Esophagus muscularis mucosa (tissue), 4 donors: ENCODE measurements around the gene SLC8B1. TPM values are rescaled to one million over a fixed set of nuclear protein-coding genes. Genes with fewer than 3 reads are reported as not detected.

ENCODE experiments used
- DNase-seq: peaks from one replicate; pipeline ENCODE4 v3.0.0-alpha.2; 2017; ENCODE audit errors: extremely low spot score
- H3K27ac ChIP-seq, 4 donors: fragments of 200-600 bp; sonication (generic); replicated peaks in 1 of 4; 1 replicate in 3 of 4; 2 replicates in 1 of 4; pipeline ENCODE4 v1.5.1; 2016 to 2019; ENCODE audit warnings: mild to moderate bottlenecking in 1 of 4
- H3K27me3 ChIP-seq, 4 donors: fragments of 200-600 bp; sonication (generic); one replicate each; pipeline versions ENCODE4 v1.5.1 to v1.6.0; 2016 to 2019
- H3K36me3 ChIP-seq, 4 donors: fragments of 200-600 bp; sonication (generic); one replicate each; pipeline ENCODE4 v1.5.1; 2016 to 2019
- H3K4me1 ChIP-seq, 4 donors: fragments of 200-600 bp; sonication (generic); one replicate each; pipeline ENCODE4 v1.5.1; 2016 to 2019
- H3K4me3 ChIP-seq, 4 donors: fragments of 200-600 bp; sonication (generic); 1 replicate in 2 of 4; 2 replicates in 2 of 4; pipeline ENCODE4 v1.5.1; 2016 to 2019; ENCODE audit warnings: mild to moderate bottlenecking in 4 of 4, moderate library complexity in 1 of 4
- H3K9me3 ChIP-seq, 4 donors: fragments of 200-600 bp; sonication (generic); 1 replicate in 3 of 4; 2 replicates in 1 of 4; pipeline ENCODE4 v1.5.1; 2016 to 2019
- EP300 ChIP-seq: sonication (generic); formaldehyde crosslinking; IDR thresholded peaks from one replicate; pipeline ENCODE4 v1.6.1; 2017; ENCODE audit warnings: antibody characterized with exemption
- POLR2A ChIP-seq: fragments of 450-650 bp; IDR thresholded peaks from one replicate; pipeline ENCODE4 v1.6.1; 2017; ENCODE audit warnings: antibody characterized with exemption, moderate library complexity, mild to moderate bottlenecking, low read depth
- POLR2AphosphoS5 ChIP-seq, 2 donors: sonication (generic); formaldehyde crosslinking; IDR thresholded peaks; one replicate each; pipeline ENCODE4 v1.6.1; 2017; ENCODE audit warnings: antibody characterized with exemption in 2 of 2
- WGBS: methylation state at CpG from one replicate; pipeline ENCODE4 v1.1.5; 2018; 5-methylcytosine and 5-hydroxymethylcytosine counted together
- intact Hi-C: fragments of 100-400 bp; cut with DNase I; formaldehyde crosslinking; loops from one replicate; pipeline ENCODE4 v1.15.1; 2023
- small RNA-seq, 3 donors: library from RNA; depleted of rRNA; stranded (forward); fragments of <200 nt; gene quantifications; one replicate each; pipeline ENCODE3, GENCODE V24; 2016
- total RNA-seq, 4 donors: library from RNA; depleted of rRNA; stranded (reverse); fragments of >200 nt; gene quantifications; one replicate each; pipeline versions ENCODE4 v1.1.0 to v1.2.1, GENCODE V29; 2016
- TF ChIP-seq, protein P1 (sequence below), 3 experiments: fragments of 200-600 bp in 2 of 3; fragments of 450-650 bp in 1 of 3; sonication (generic) in 2 of 3; IDR thresholded peaks; one replicate each; pipeline ENCODE4 v1.5.1; 2017 to 2019; ENCODE audit warnings: antibody characterized with exemption in 3 of 3, mild to moderate bottlenecking in 2 of 3, moderate library complexity in 1 of 3

The SLC8B1 gene
- total RNA-seq, 4 donors from 2014 or later: 19.1 to 22.8 (median 19.8) TPM

- intact Hi-C loops: no loop called here
- no peak for DNase-seq
- Histone ChIP-seq H3K4me1 (peaks cover 9 to 14% (median 9%) of the 10 kb centered on the region in 4 donors), H3K27ac (no peak overlapping the region), H3K27me3 (no peaks in the 10 kb centered on the region), H3K4me3 (no peak overlapping the region), H3K9me3 (peaks cover 0 to 14% (median 2%) of the 10 kb centered on the region in 4 donors), H3K36me3 (peaks cover 0 to 55% (median 32%) of the 10 kb centered on the region in 4 donors)
- TF ChIP-seq POLR2AphosphoS5 (IDR thresholded peaks at IDR 0.05) (no peak), EP300 (no peak), POLR2A (no peak)
- TF ChIP-seq, protein P1, sequence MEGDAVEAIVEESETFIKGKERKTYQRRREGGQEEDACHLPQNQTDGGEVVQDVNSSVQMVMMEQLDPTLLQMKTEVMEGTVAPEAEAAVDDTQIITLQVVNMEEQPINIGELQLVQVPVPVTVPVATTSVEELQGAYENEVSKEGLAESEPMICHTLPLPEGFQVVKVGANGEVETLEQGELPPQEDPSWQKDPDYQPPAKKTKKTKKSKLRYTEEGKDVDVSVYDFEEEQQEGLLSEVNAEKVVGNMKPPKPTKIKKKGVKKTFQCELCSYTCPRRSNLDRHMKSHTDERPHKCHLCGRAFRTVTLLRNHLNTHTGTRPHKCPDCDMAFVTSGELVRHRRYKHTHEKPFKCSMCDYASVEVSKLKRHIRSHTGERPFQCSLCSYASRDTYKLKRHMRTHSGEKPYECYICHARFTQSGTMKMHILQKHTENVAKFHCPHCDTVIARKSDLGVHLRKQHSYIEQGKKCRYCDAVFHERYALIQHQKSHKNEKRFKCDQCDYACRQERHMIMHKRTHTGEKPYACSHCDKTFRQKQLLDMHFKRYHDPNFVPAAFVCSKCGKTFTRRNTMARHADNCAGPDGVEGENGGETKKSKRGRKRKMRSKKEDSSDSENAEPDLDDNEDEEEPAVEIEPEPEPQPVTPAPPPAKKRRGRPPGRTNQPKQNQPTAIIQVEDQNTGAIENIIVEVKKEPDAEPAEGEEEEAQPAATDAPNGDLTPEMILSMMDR (IDR thresholded peaks at IDR 0.05): no peak
- 93% methylated on average over 15 of the region's 16 CpGs for WGBS
These were observed 83.4 kb downstream of the SLC8B1 start for GRCh38 chr12:113251404-113252070.

- Histone ChIP-seq H3K9me3 (peaks cover 0 to 14% (median 2%) of the 10 kb centered on the region in 4 donors), H3K27ac (no peak overlapping the region), H3K4me1 (peaks cover 23 to 28% (median 24%) of the 10 kb centered on the region in 4 donors), H3K36me3 (peaks cover 0 to 55% (median 32%) of the 10 kb centered on the region in 4 donors), H3K4me3 (no peak overlapping the region), H3K27me3 (no peaks in the 10 kb centered on the region)
- TF ChIP-seq POLR2A (no peak), EP300 (no peak), POLR2AphosphoS5 (IDR thresholded peaks at IDR 0.05) (no peak)
- TF ChIP-seq, protein P1 (IDR thresholded peaks at IDR 0.05): no peak
- intact Hi-C loops: no loop called here
- WGBS: 94% methylated on average over 6 of the region's 6 CpGs
- no peak for DNase-seq
These were observed 84.9 kb downstream of the SLC8B1 start for GRCh38 chr12:113250045-113250444.

DNA sequence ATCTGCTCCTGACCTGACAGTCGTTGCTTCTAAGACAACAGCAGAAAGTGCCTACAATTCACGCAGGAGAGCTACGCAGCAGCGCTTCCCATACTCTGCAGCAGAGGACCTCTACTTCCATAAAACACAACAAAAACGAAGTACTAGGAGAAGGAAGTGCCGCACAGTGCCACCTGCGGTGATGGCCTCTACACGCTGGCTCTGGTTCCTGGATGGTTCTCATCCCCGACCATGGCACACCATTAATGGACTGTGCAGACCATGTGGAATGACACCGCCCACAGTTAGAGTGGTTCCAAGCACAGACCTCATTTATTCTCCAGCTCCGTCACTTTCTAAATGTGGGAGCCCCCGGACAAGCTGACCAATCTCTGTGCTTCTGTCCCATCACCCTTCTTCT lies 85.4 kb downstream of the SLC8B1 start:
- TF ChIP-seq POLR2A: no peak
- TF ChIP-seq, protein P1 (IDR thresholded peaks at IDR 0.05): no peak
- TF ChIP-seq POLR2AphosphoS5 (IDR thresholded peaks at IDR 0.05): no peak
- TF ChIP-seq EP300: no peak
- Histone ChIP-seq H3K27ac (no peak overlapping the region), H3K4me1 (peaks cover 28 to 33% (median 29%) of the 10 kb centered on the region in 4 donors), H3K4me3 (no peak overlapping the region), H3K36me3 (peaks cover 0 to 55% (median 32%) of the 10 kb centered on the region in 4 donors), H3K9me3 (peaks cover 0 to 14% (median 2%) of the 10 kb centered on the region in 4 donors), H3K27me3 (no peaks in the 10 kb centered on the region)
- intact Hi-C loops: no loop called here
- WGBS: 94% methylated on average over 12 of the region's 12 CpGs
- no peak for DNase-seq

DNA sequence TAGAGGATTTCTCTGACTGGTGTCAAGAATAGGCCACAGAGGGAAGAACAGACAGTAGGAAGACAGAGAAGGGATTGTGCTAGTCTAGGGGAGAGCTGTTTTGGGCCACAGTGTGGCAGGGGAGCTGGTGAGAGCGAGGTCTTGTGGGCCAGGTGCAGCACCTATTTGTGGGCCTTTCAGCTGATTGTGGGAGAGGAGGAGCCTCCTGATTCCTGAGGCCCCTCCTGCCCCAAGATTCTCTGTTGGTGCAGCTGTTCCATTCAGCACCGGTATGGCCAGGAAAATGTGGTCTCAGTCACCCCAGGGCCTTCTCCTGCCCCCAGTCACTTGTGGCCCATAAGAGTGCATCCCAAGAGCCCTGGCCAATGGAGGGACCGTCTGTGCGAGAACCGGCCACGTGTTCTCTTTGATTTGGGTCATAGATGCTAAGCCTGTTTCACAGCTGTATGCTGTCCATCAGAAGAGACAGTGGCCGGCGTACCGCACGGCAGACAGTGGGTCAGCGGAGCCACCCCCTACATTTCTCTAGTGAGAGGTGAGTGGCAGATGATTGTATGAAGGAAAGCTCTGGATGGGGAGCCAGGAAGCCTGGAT lies 86.0 kb downstream of the SLC8B1 start:
- peaks cover 0 to 11% (median 2%) of the 10 kb centered on the region in 4 donors for H3K9me3 ChIP-seq
- DNase-seq: no peak
- H3K4me1 ChIP-seq: peaks cover 35 to 39% (median 35%) of the 10 kb centered on the region in 4 donors
- TF ChIP-seq POLR2A (no peak), EP300 (no peak), POLR2AphosphoS5 (IDR thresholded peaks at IDR 0.05) (no peak)
- TF ChIP-seq, protein P1 (IDR thresholded peaks at IDR 0.05): no peak
- H3K27me3 ChIP-seq: no peaks in the 10 kb centered on the region
- intact Hi-C loops: no loop called here
- WGBS: 91% methylated on average over 11 of the region's 11 CpGs
- H3K27ac ChIP-seq: no peak overlapping the region
- H3K4me3 ChIP-seq: no peak overlapping the region
- peaks cover 0 to 54% (median 32%) of the 10 kb centered on the region in 4 donors for H3K36me3 ChIP-seq

Small RNA genes within 50 kb of the gene (small RNA-seq; reads per million reads assigned to genes)
- gene MIR6762: 0 to 0.37 (median 0.34) reads per million in 3 donors

Other genes starting within 250 kb of the SLC8B1 start
- gene RASAL1, start 199.3 kb downstream of the SLC8B1 start, total RNA-seq: under 1 TPM in 1 of 4 donors, not detected in 3; 0.17 TPM
- not detected for gene CFAP73, start 185.4 kb downstream of the SLC8B1 start, total RNA-seq
- gene DDX54, start 149.6 kb downstream of the SLC8B1 start, total RNA-seq: 10 to 100 TPM; 29.1 to 59.6 (median 52.7) TPM
- 10 to 100 TPM; 12.3 to 21.4 (median 16.2) TPM for gene RITA1, start 149.4 kb downstream of the SLC8B1 start, total RNA-seq
- 10 to 100 TPM; 31.1 to 54.0 (median 34.5) TPM for gene TPCN1, start 113.6 kb downstream of the SLC8B1 start, total RNA-seq
- 10 to 100 TPM; 30.2 to 60.9 (median 33.1) TPM for gene PLBD2, start 23.5 kb upstream of the SLC8B1 start, total RNA-seq
- gene SDS, start 68.8 kb upstream of the SLC8B1 start, total RNA-seq: 10 to 100 TPM in 1 of 4 donors, not detected in 3; 13.6 TPM
- gene SDSL, start 87.3 kb upstream of the SLC8B1 start, total RNA-seq: 1 to 10 TPM; 2.7 to 5.6 (median 3.2) TPM
- not detected for gene LHX5, start 136.8 kb upstream of the SLC8B1 start, total RNA-seq